Activated CD4-positive, alpha-beta T cell treated with anti-CD3 and anti-CD28 coated beads for 48 hours (primary cell): ENCODE data around the gene RGS21.

Experiments used
- DNase-seq: peaks from one replicate; pipeline ENCODE4 v3.0.0-alpha.2; 2020

Gene RGS21

DNA sequence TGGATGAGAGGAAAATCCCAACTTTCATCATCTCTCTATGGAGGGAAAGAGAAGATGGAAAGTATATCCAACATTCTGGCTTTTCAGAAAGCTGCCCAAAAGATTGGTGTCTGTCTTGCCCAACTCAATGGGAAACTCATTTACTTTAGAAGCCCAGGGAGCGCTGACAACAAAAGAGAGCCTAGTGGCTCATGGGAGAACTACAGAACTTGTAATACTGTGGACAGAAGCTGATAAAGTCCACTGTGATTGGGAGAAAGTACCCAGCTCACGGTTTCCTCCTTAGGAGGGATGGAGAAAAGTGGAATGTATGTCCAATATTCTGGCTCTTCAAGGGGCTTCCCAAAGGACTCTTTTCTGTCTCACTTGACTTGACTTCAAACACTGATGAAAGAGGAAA lies 66.0 kb downstream of the RGS21 start:
- DNase-seq, result no peak

DNA sequence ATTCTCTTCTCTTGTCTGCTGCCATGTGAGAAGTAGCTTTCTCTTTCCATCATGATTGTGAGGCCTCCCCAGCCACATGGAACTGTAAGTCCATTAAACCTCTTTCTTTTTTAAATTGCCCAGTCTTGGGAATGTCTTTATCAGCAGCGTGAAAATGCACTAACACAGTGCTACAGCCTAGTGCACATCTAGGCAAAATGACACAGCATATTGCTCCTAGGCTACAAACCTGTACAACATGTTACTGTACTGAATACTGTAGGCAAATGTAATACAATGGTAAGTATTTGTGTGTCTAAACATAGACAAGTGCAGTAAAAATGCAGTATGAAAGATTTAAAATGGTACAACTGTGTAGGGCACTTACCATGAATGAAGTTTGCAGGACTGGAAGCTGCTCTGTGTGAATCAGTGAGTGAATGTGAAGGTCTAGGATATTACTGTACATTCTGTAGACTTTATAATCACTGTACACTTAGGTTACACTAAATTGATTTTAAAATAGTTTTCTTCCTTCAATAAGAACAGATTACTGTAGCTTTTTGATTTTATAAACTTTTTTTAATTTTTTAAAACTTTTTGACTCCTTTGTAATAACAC lies 69.4 kb downstream of the RGS21 start:
- DNase-seq, result no peak

DNA sequence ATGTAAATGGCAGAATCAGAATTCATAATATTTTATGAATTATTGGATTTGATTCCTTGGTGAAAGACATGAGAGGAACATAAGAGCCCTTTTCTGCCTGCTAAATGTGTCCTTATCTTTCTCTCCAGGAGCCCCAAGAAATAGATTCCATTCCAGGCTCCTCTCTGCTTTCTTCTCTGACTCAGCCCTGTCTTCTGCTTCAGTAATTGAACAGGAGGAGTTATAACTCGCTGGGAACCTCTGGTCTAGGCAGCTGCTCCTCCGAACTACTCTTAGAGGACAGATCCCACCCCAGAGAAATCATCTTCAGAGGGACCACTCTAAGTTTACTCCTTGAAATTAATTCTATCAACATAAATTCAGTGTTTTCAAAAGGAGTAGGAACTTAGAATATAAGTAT lies 78.4 kb downstream of the RGS21 start:
- DNase-seq, result no peak

DNA sequence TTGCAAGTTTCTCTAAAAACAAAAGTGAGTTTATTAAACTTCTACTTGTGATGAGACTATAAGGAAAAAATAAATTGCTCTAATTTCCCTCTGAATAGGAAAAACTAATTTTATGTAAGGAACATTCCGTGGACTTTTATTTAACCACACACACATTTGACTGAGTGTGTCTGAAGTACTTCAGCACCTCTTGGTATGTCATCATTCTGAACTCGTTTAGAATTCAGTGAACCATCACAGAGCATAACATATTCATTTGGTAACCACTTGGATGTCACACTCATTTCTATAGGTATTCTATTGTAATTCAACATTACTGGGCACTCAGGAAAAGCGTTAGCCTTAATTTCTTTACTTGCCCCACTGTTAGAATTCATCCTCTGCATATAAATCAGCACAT lies 79.1 kb downstream of the RGS21 start:
- no peak for DNase-seq

DNA sequence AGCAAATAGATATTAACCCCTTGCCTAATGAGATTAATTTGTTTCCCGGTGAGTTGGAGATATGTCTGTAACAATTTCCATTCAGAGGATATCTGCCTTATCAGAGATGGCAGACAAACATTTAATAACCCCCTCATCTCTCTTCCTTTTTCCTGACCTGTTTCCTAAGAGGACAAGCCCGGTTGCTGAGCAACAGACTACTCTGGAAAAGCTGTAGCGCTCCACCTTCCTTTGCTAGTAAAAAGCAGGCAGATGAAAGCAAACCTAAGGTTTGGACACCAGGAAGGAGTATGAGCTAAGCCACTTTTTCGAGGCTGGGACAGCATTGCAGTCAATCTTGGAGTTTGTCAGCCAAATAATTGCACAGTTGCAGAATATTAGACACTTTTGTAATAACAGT lies 82.4 kb downstream of the RGS21 start:
- DNase-seq, result no peak

DNA sequence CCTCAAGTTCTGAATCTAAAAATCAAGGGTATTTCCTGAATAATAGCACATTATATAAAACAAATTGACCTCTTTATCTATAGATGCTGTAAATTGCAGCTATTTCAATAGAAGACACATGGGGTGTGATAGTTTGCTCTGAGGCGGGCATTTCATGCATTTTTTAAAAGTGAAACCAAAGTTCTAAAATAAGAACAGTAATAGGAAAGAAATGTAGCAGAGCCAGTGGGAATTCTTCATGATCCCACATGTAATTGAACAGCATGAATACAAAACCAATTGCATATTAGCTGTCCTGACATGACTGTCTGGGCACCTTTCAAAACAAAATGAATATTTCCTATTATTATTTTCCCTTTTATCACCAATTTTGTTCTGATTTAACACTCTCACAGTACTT lies 85.0 kb downstream of the RGS21 start:
- no peak for DNase-seq

DNA sequence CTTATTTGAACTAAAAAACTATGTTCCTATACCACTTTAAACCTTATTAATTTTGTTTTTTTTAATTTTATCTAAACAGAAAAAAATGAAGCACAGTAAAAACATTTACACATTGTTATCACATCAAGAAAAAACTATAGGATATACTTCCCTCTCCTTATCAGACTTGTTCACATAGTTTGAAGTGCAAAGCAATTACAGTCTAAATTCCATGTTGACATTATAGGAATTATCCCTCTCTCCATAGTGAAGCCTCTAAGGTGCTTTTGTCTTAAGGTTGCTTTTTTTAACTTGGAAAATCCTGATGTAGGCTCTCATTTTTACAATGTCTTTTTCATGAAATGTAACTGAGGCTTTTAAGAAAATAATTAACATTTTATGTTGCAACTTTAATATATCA lies 85.8 kb downstream of the RGS21 start:
- no peak for DNase-seq

DNA sequence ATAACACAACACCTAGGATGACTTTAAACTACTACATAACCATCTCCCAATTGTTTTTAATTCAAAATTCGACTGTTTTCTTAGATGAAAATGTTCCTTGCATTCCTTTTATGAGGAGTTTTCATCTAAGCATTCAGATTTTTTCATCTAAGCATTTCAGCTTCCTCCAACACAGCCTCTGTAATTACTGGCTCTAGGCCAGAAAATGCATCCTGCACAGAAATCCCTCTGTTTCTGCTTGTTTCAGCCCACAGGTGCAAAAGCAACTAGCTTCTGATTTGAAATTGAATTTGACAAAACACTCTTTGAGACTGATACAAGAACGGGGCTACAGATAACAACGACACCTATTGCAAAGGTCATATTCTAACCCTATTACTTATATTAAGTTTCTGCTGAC lies 90.4 kb downstream of the RGS21 start:
- no peak for DNase-seq
